Measurements from ENCODE around the gene LHX2.
A peak's percentile ranks its signal among the peaks of the same experiment; 100 is the strongest.

The LHX2 gene

GRCh38 chr9:123998970-123999621, 12.5 kb upstream of the LHX2 start:
- CTCF ChIA-PET = no interaction called here
- TF ChIP-seq CTCF (IDR thresholded peaks at IDR 0.05; ENCODE audit: control extremely low read depth, extremely low read depth, low read depth, missing control alignments) = no peak
- POLR2A ChIA-PET = no interaction called here
- DNase-seq (ENCODE audit: extremely low spot score) = no peak

- POLR2A ChIA-PET = no interaction called here
- TF ChIP-seq CTCF (IDR thresholded peaks at IDR 0.05; ENCODE audit: control extremely low read depth, extremely low read depth, low read depth, missing control alignments) = peak; percentile 11
- no peak for DNase-seq (ENCODE audit: extremely low spot score)
- CTCF ChIA-PET = no interaction called here
Measured at GRCh38 chr9:123999661-124000060, 11.9 kb upstream of the LHX2 start.

GRCh38 chr9:124000161-124000783, 11.3 kb upstream of the LHX2 start:
- CTCF ChIA-PET = no interaction called here
- POLR2A ChIA-PET = no interaction called here
- DNase-seq (ENCODE audit: extremely low spot score) = no peak

GRCh38 chr9:124000784-124001457, 10.6 kb upstream of the LHX2 start:
- ChIA-PET CTCF (no interaction called here), POLR2A (no interaction called here)
- no peak for DNase-seq (ENCODE audit: extremely low spot score)
- TF ChIP-seq CTCF (IDR thresholded peaks at IDR 0.05; ENCODE audit: control extremely low read depth, extremely low read depth, low read depth, missing control alignments) = no peak

More at GRCh38 chr9:124000161-124000783, 11.3 kb upstream of the LHX2 start:
- no peak for TF ChIP-seq CTCF (IDR thresholded peaks at IDR 0.05; ENCODE audit: control extremely low read depth, extremely low read depth, low read depth, missing control alignments)

GRCh38 chr9:124001458-124001799, 10.1 kb upstream of the LHX2 start:
- ChIA-PET POLR2A (no interaction called here), CTCF (no interaction called here)
- TF ChIP-seq CTCF (IDR thresholded peaks at IDR 0.05; ENCODE audit: control extremely low read depth, extremely low read depth, low read depth, missing control alignments) = no peak
- DNase-seq (ENCODE audit: extremely low spot score) = no peak

GRCh38 chr9:124001866-124002525, 9.6 kb upstream of the LHX2 start:
- DNase-seq (ENCODE audit: extremely low spot score) = no peak
- CTCF ChIA-PET = no interaction called here
- no peak for TF ChIP-seq CTCF (IDR thresholded peaks at IDR 0.05; ENCODE audit: control extremely low read depth, extremely low read depth, low read depth, missing control alignments)
- POLR2A ChIA-PET = no interaction called here
